HG03097 (cell line): ENCODE results near the gene LMAN2.
"Not testable (repeated sequence)": the region's sequence is repeated elsewhere in the genome, so short reads cannot be mapped to it uniquely, and the experiment has no call there.

Experiments used
- ATAC-seq: cut with Tn5 transposase; IDR thresholded peaks from one replicate; pipeline ENCODE4 v1.9.1; 2021; ENCODE audit not compliant: unreplicated experiment, low FRiP score

The LMAN2 gene

GRCh38 chr5:177309351-177310191, 41.9 kb downstream of the LMAN2 start:
- ATAC-seq, result no peak

GRCh38 chr5:177308740-177309139, 42.7 kb downstream of the LMAN2 start:
- no peak for ATAC-seq

- no peak for ATAC-seq
Measured at GRCh38 chr5:177307544-177308363, 43.7 kb downstream of the LMAN2 start.

- no peak for ATAC-seq
Measured at GRCh38 chr5:177306674-177307543, 44.6 kb downstream of the LMAN2 start.

GRCh38 chr5:177306103-177306640, 45.3 kb downstream of the LMAN2 start:
- ATAC-seq, result not testable (repeated sequence)

- ATAC-seq, result no peak
Measured at GRCh38 chr5:177304392-177305119, 46.9 kb downstream of the LMAN2 start.

- ATAC-seq, result no peak
Measured at GRCh38 chr5:177303925-177304391, 47.5 kb downstream of the LMAN2 start.

- peak; percentile 39 for ATAC-seq
Measured at GRCh38 chr5:177303121-177303924, 48.1 kb downstream of the LMAN2 start, which contains the start of the genes PRELID1 and RAB24. Gene PRELID1, plus strand, starts transcription at chr5:177303799. Its CDS starts 187 bp downstream, at chr5:177303986. Gene RAB24, minus strand, starts transcription at chr5:177303719. Its CDS starts 431 bp downstream, at chr5:177303288.

- no peak for ATAC-seq
Measured at GRCh38 chr5:177302354-177303110, 48.9 kb downstream of the LMAN2 start.

GRCh38 chr5:177301503-177302165, 49.8 kb downstream of the LMAN2 start:
- ATAC-seq, result no peak

- no peak for ATAC-seq
Measured at GRCh38 chr5:177300951-177301350, 50.5 kb downstream of the LMAN2 start.

GRCh38 chr5:177300236-177300880, 51.1 kb downstream of the LMAN2 start:
- no peak for ATAC-seq

- ATAC-seq, result no peak
Measured at GRCh38 chr5:177299697-177300096, 51.8 kb downstream of the LMAN2 start.

- ATAC-seq, result no peak
Measured at GRCh38 chr5:177297922-177298321, 53.5 kb downstream of the LMAN2 start.

GRCh38 chr5:177296581-177296980, 54.9 kb downstream of the LMAN2 start:
- no peak for ATAC-seq

- ATAC-seq, result no peak
Measured at GRCh38 chr5:177295924-177296323, 55.5 kb downstream of the LMAN2 start.

- ATAC-seq, result no peak
Measured at GRCh38 chr5:177294632-177295031, 56.8 kb downstream of the LMAN2 start.
